ENCODE results near the gene ILKAP.

- no peak for TF ChIP-seq CTCF (IDR thresholded peaks at IDR 0.05; ENCODE audit: poor library complexity)
- TF ChIP-seq EZH2 (IDR thresholded peaks at IDR 0.05; ENCODE audit: borderline replicate concordance) = no peak
Observed at GRCh38 chr2:238220274-238220891, 16.9 kb upstream of the ILKAP start.
